Type B pancreatic cell (in vitro differentiated cells): ENCODE results near the gene ITGA2. TPM values are rescaled to one million over a fixed set of nuclear protein-coding genes. Genes with fewer than 3 reads are reported as not detected.
A peak's percentile ranks its signal among the peaks of the same experiment; 100 is the strongest.
"Not testable (repeated sequence)": the region's sequence is repeated elsewhere in the genome, so short reads cannot be mapped to it uniquely, and the experiment has no call there.

Source experiments
- DNase-seq: peaks from one replicate; pipeline ENCODE4 v3.0.0; 2021; ENCODE audit warnings: mixed read lengths; ENCODE audit not compliant: unreplicated experiment; ENCODE audit errors: extremely low spot score
- H3K27ac Mint-ChIP-seq: 2 replicates; pipeline ENCODE4 v1.8.0; 2021; ENCODE audit warnings: mild to moderate bottlenecking, mixed read lengths
- H3K27me3 Mint-ChIP-seq: 2 replicates; pipeline ENCODE4 v1.8.0; 2021; ENCODE audit warnings: mixed read lengths
- H3K36me3 Mint-ChIP-seq: 2 replicates; pipeline ENCODE4 v1.8.0; 2021; ENCODE audit warnings: mixed read lengths
- H3K4me1 Mint-ChIP-seq: one replicate; pipeline ENCODE4 v1.8.0; 2021; ENCODE audit warnings: mixed read lengths; ENCODE audit not compliant: unreplicated experiment
- H3K4me3 Mint-ChIP-seq: 2 replicates; pipeline ENCODE4 v1.8.0; 2021; ENCODE audit warnings: mild to moderate bottlenecking, mixed read lengths
- H3K9me3 Mint-ChIP-seq: 2 replicates; pipeline ENCODE4 v1.8.0; 2021; ENCODE audit warnings: mixed read lengths
- total RNA-seq: library from RNA; stranded (reverse); gene quantifications from 2 replicates; pipeline ENCODE4 v1.2.1, GENCODE V29; 2021; ENCODE audit warnings: low replicate concordance
- TF ChIP-seq, protein P1 (sequence below): fragments of 200-600 bp; sonication (generic); conservative IDR thresholded peaks from 2 replicates; pipeline ENCODE4 v1.5.0; 2021; ENCODE audit warnings: antibody characterized with exemption, mild to moderate bottlenecking

ITGA2 gene
- total RNA-seq, 1 donor from 2014 or later = 9.5 TPM

DNA sequence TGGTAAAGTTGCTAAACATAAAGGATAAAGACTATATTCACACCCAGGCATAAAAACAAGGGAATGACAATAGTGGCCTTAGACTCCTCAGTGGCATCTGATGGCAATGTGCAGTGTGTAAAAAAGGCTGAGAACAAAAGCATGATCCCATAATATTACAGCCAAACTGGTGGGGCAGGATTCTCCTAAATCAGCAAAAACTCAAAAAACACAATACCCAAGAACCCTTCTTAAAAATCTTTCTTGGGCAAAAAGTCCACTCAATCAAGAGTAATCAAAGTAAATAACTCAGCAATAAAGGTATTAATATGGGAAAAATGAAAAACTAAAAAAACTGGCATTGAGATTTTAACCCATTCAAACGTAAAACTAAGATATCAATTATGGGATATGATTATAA is 122.0 kb downstream of the ITGA2 start:
- TF ChIP-seq, protein P1, sequence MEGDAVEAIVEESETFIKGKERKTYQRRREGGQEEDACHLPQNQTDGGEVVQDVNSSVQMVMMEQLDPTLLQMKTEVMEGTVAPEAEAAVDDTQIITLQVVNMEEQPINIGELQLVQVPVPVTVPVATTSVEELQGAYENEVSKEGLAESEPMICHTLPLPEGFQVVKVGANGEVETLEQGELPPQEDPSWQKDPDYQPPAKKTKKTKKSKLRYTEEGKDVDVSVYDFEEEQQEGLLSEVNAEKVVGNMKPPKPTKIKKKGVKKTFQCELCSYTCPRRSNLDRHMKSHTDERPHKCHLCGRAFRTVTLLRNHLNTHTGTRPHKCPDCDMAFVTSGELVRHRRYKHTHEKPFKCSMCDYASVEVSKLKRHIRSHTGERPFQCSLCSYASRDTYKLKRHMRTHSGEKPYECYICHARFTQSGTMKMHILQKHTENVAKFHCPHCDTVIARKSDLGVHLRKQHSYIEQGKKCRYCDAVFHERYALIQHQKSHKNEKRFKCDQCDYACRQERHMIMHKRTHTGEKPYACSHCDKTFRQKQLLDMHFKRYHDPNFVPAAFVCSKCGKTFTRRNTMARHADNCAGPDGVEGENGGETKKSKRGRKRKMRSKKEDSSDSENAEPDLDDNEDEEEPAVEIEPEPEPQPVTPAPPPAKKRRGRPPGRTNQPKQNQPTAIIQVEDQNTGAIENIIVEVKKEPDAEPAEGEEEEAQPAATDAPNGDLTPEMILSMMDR = no peak
- Mint-ChIP-seq H3K27ac (no peak overlapping the region), H3K36me3 (peaks cover 6% of the 10 kb centered on the region), H3K9me3 (no peaks in the 10 kb centered on the region), H3K4me3 (no peak overlapping the region), H3K27me3 (no peaks in the 10 kb centered on the region), H3K4me1 (peaks cover 4% of the 10 kb centered on the region)
- DNase-seq = no peak

DNA sequence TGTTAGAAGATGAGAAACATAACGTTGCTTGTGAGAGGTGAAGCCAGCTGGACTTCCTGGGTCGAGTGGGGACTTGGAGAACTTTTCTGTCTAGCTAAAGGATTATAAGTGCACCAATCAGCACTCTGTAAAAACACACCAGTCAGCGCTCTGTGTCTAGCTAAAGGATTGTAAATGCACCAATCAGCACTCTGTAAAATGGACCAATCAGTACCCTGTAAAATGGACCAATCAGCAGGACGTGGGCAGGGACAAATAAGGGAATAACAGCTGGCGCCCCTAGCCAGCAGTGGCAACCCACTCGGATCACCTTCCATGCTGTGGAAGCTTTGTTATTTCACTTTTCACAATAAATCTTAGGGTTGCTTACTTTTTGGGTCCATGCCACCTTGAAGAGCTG is 123.2 kb downstream of the ITGA2 start:
- not testable (repeated sequence) for DNase-seq, H3K4me1 Mint-ChIP-seq, H3K9me3 Mint-ChIP-seq, H3K36me3 Mint-ChIP-seq, H3K4me3 Mint-ChIP-seq, H3K27ac Mint-ChIP-seq, H3K27me3 Mint-ChIP-seq

DNA sequence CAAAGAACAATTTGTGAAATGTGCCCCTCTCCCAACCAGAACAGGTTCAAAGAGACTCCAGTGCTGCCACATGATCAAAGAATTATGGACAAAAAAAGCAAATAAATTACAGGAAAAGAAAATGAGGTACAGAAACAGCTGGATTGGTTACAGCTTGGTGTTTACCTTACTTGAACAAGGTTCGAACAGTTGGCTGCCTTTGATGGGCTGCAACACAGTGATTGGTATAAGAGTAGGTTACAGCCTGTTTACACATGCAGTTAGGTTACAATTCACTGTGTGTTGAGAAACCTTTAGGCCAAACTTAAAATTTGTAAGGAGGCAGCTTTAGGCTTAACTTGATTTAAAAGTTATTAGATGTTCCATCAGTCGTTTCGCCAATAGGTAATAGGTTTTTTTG is 123.8 kb downstream of the ITGA2 start:
- TF ChIP-seq, protein P1 = no peak
- H3K36me3 Mint-ChIP-seq = peaks cover 4% of the 10 kb centered on the region
- H3K9me3 Mint-ChIP-seq = no peaks in the 10 kb centered on the region
- H3K27ac Mint-ChIP-seq = no peak overlapping the region
- no peak overlapping the region for H3K4me3 Mint-ChIP-seq
- DNase-seq = no peak
- H3K27me3 Mint-ChIP-seq = no peaks in the 10 kb centered on the region
- peaks cover 4% of the 10 kb centered on the region for H3K4me1 Mint-ChIP-seq

DNA sequence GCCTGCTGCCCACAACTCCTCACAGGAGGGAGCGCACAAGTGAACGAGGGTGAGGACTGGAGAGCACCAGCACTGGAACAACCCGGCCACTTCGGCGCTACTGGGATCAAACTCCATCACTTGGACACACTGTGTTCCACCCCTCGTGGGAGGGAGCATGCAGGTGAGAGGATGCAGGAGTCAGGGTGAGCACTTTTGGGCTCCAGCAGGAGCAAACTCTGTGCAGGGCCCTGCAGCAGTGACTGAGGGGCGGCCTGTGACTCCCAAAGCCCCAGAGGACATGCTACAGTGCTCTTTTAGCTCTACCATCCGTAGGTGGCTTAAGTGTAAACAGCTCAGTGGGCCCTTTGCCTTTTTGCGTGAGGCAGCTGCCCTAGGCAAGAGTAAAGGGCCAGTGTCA is 124.8 kb downstream of the ITGA2 start:
- H3K27me3 Mint-ChIP-seq = no peaks in the 10 kb centered on the region
- TF ChIP-seq, protein P1 = no peak
- H3K36me3 Mint-ChIP-seq = peaks cover 4% of the 10 kb centered on the region
- H3K4me1 Mint-ChIP-seq = peaks cover 4% of the 10 kb centered on the region
- no peak for DNase-seq
- no peak overlapping the region for H3K27ac Mint-ChIP-seq
- no peaks in the 10 kb centered on the region for H3K9me3 Mint-ChIP-seq
- no peak overlapping the region for H3K4me3 Mint-ChIP-seq

DNA sequence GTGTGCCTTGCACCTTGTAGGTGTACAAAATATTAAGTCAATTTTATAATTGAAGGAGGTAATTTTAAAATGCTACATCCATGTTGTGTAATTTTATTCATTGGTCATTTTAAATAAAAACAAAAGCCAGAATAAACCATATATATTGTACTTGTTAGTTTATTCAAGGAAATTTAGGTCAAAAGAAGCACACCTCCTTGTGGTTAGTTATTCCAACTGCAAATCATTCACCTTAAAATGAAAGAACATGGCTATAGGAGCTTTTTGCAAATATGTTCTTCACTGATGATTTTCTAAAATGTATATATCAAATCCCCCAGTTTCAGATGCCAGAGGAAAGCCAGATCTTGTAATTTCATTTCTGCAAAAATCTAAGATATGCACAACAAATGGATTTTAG is 125.8 kb downstream of the ITGA2 start:
- Mint-ChIP-seq H3K4me3 (no peak overlapping the region), H3K4me1 (peaks cover 2% of the 10 kb centered on the region), H3K27ac (no peak overlapping the region), H3K27me3 (no peaks in the 10 kb centered on the region), H3K9me3 (no peaks in the 10 kb centered on the region), H3K36me3 (peaks cover 4% of the 10 kb centered on the region)
- no peak for DNase-seq
- TF ChIP-seq, protein P1 = peak; percentile 61

DNA sequence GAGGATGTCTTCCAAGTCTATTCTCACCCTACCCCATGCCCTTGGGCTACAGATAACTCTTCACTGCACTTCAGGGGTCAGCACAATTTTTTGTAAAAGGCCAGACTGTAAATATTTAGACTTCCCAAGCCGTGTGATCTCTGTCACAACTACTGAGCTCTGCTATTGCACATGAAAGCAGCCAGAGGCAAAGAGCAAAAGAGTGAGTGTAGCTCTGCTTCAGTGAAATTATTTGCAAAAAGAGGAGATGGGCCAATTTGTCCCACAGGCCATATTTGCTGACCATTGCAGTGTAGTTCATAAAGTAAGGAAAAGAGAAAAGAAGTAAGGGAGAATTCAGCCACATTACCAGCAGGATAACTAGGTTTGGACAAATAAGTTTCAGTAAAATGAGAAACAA is 127.4 kb downstream of the ITGA2 start:
- H3K4me3 Mint-ChIP-seq = no peak overlapping the region
- DNase-seq = no peak

More for the DNA sequence above, 127.4 kb downstream of the ITGA2 start:
- TF ChIP-seq, protein P1 = no peak
- Mint-ChIP-seq H3K36me3 (no peaks in the 10 kb centered on the region), H3K4me1 (no peaks in the 10 kb centered on the region), H3K27ac (no peak overlapping the region), H3K9me3 (no peaks in the 10 kb centered on the region), H3K27me3 (no peaks in the 10 kb centered on the region)
